Skeletal muscle tissue (tissue), 4 donors: Measurements from ENCODE around the gene ATXN1. TPM values are rescaled to one million over a fixed set of nuclear protein-coding genes. Genes with fewer than 3 reads are reported as not detected.
A peak's percentile ranks its signal among the peaks of the same experiment; 100 is the strongest.

Experiments used
- H3K27ac ChIP-seq: one replicate; pipeline ENCODE4 v1.7.0; 2013; ENCODE audit warnings: mild to moderate bottlenecking, low read depth, low read length, inconsistent platforms
- H3K27me3 ChIP-seq, 3 donors: one replicate each; pipeline ENCODE4 v1.7.0; 2013; ENCODE audit warnings: low read length in 3 of 3; ENCODE audit not compliant: control insufficient read depth in 3 of 3, insufficient read depth in 3 of 3
- H3K36me3 ChIP-seq, 3 donors: one replicate each; pipeline ENCODE4 v1.7.0; 2013; ENCODE audit warnings: low read length in 3 of 3; ENCODE audit not compliant: control insufficient read depth in 3 of 3, insufficient read depth in 3 of 3
- H3K4me1 ChIP-seq, 3 donors: one replicate each; pipeline ENCODE4 v1.7.0; 2013; ENCODE audit warnings: low read length in 3 of 3, mild to moderate bottlenecking in 3 of 3; ENCODE audit not compliant: control insufficient read depth in 3 of 3, insufficient read depth in 3 of 3
- H3K4me3 ChIP-seq, 3 donors: one replicate each; pipeline ENCODE4 v1.7.0; 2013; ENCODE audit warnings: low read length in 3 of 3
- H3K9ac ChIP-seq, 3 donors: one replicate each; pipeline ENCODE4 v1.7.0; 2013; ENCODE audit warnings: low read length in 3 of 3, mild to moderate bottlenecking in 3 of 3, moderate library complexity in 2 of 3, low read depth in 1 of 3
- H3K9me3 ChIP-seq, 3 donors: one replicate each; pipeline ENCODE4 v1.7.0; 2013; ENCODE audit warnings: low read length in 3 of 3; ENCODE audit not compliant: control insufficient read depth in 3 of 3
- total RNA-seq: library from RNA; depleted of rRNA; stranded (reverse); fragments of >200 nt; gene quantifications from one replicate; pipeline ENCODE4 v1.2.3, GENCODE V29; 2014
- donor health status: Osteomylitis.

ATXN1 gene
- total RNA-seq, 1 donor from 2014 or later: 30.8 TPM

- H3K27ac ChIP-seq: peak overlapping the region; percentile 5
- no peak overlapping the region for H3K4me3 ChIP-seq
- peaks cover 31 to 40% (median 37%) of the 10 kb centered on the region in 3 donors for H3K36me3 ChIP-seq
- H3K9ac ChIP-seq: no peak overlapping the region
- H3K4me1 ChIP-seq: peaks cover 7 to 13% (median 11%) of the 10 kb centered on the region in 3 donors
- no peaks in the 10 kb centered on the region for H3K27me3 ChIP-seq
- no peaks in the 10 kb centered on the region for H3K9me3 ChIP-seq
These were observed 469.5 kb downstream of the ATXN1 start for GRCh38 chr6:16291739-16292138.

- Histone ChIP-seq H3K4me3 (no peak overlapping the region), H3K36me3 (peaks cover 18 to 38% (median 24%) of the 10 kb centered on the region in 3 donors), H3K9ac (no peak overlapping the region)
These were observed 473.1 kb downstream of the ATXN1 start for GRCh38 chr6:16288163-16288562.

GRCh38 chr6:16286151-16286522, 475.1 kb downstream of the ATXN1 start:
- Histone ChIP-seq H3K4me3 (no peak overlapping the region), H3K9me3 (no peaks in the 10 kb centered on the region), H3K27ac (peak overlapping the region; percentile 9), H3K9ac (no peak overlapping the region), H3K36me3 (peaks cover 18 to 34% (median 22%) of the 10 kb centered on the region in 3 donors), H3K27me3 (no peaks in the 10 kb centered on the region), H3K4me1 (peaks cover 6 to 30% (median 19%) of the 10 kb centered on the region in 3 donors)

More at GRCh38 chr6:16288163-16288562, 473.1 kb downstream of the ATXN1 start:
- Histone ChIP-seq H3K27me3 (no peaks in the 10 kb centered on the region), H3K9me3 (no peaks in the 10 kb centered on the region), H3K4me1 (peaks cover 19 to 35% (median 23%) of the 10 kb centered on the region in 3 donors), H3K27ac (no peak overlapping the region)

GRCh38 chr6:16285467-16286150, 475.7 kb downstream of the ATXN1 start:
- no peak overlapping the region for H3K4me3 ChIP-seq
- peak overlapping the region in 1 of 3 donors; percentile 45 for H3K9ac ChIP-seq
- peak overlapping the region; percentile 9 for H3K27ac ChIP-seq
- peaks cover 6 to 30% (median 20%) of the 10 kb centered on the region in 3 donors for H3K4me1 ChIP-seq
- H3K9me3 ChIP-seq: no peaks in the 10 kb centered on the region
- H3K36me3 ChIP-seq: peaks cover 15 to 38% (median 17%) of the 10 kb centered on the region in 3 donors
- no peaks in the 10 kb centered on the region for H3K27me3 ChIP-seq

- Histone ChIP-seq H3K36me3 (peaks cover 11 to 34% (median 20%) of the 10 kb centered on the region in 3 donors), H3K27ac (peak overlapping the region; percentile 2), H3K4me1 (peaks cover 13 to 42% (median 27%) of the 10 kb centered on the region in 3 donors), H3K4me3 (no peak overlapping the region), H3K9me3 (no peaks in the 10 kb centered on the region), H3K27me3 (no peaks in the 10 kb centered on the region), H3K9ac (peak overlapping the region in 1 of 3 donors; percentile 41)
These were observed 476.8 kb downstream of the ATXN1 start for GRCh38 chr6:16284472-16284871.

- Histone ChIP-seq H3K9ac (no peak overlapping the region), H3K27ac (no peak overlapping the region), H3K36me3 (peaks cover 17 to 28% (median 24%) of the 10 kb centered on the region in 3 donors), H3K9me3 (no peaks in the 10 kb centered on the region), H3K4me3 (no peak overlapping the region), H3K4me1 (peaks cover 23 to 62% (median 46%) of the 10 kb centered on the region in 3 donors), H3K27me3 (no peaks in the 10 kb centered on the region)
These were observed 478.9 kb downstream of the ATXN1 start for GRCh38 chr6:16282370-16282769.

GRCh38 chr6:16279243-16279642, 482.0 kb downstream of the ATXN1 start:
- Histone ChIP-seq H3K27ac (peak overlapping the region; percentile 99), H3K4me1 (peaks cover 31 to 59% (median 51%) of the 10 kb centered on the region in 3 donors)

GRCh38 chr6:16278750-16279149, 482.5 kb downstream of the ATXN1 start:
- H3K4me1 ChIP-seq: peaks cover 28 to 54% (median 46%) of the 10 kb centered on the region in 3 donors
- H3K36me3 ChIP-seq: peaks cover 10 to 19% (median 16%) of the 10 kb centered on the region in 3 donors
- H3K9me3 ChIP-seq: no peaks in the 10 kb centered on the region
- no peaks in the 10 kb centered on the region for H3K27me3 ChIP-seq
- H3K4me3 ChIP-seq: peak overlapping the region; percentile 64 to 66 (median 66)
- H3K27ac ChIP-seq: peak overlapping the region; percentile 99
- H3K9ac ChIP-seq: peak overlapping the region; percentile 58 to 92 (median 91)

More at GRCh38 chr6:16279243-16279642, 482.0 kb downstream of the ATXN1 start:
- Histone ChIP-seq H3K36me3 (peaks cover 12 to 19% (median 17%) of the 10 kb centered on the region in 3 donors), H3K9me3 (no peaks in the 10 kb centered on the region), H3K9ac (peak overlapping the region; percentile 58 to 92 (median 91)), H3K27me3 (no peaks in the 10 kb centered on the region), H3K4me3 (peak overlapping the region; percentile 64 to 66 (median 66))

- Histone ChIP-seq H3K9ac (peak overlapping the region; percentile 83 to 92 (median 91)), H3K4me1 (peaks cover 25 to 49% (median 44%) of the 10 kb centered on the region in 3 donors), H3K4me3 (peak overlapping the region; percentile 64 to 68 (median 66)), H3K27me3 (no peaks in the 10 kb centered on the region), H3K9me3 (no peaks in the 10 kb centered on the region), H3K27ac (peak overlapping the region; percentile 99), H3K36me3 (peaks cover 10 to 19% (median 16%) of the 10 kb centered on the region in 3 donors)
These were observed 483.1 kb downstream of the ATXN1 start for GRCh38 chr6:16278048-16278724.
